ENCODE results near the gene KIAA1191. TPM values are rescaled to one million over a fixed set of nuclear protein-coding genes. Genes with fewer than 3 reads are reported as not detected.

Gene KIAA1191
- total RNA-seq, 1 experiment from 2014 or later, result 128 TPM

GRCh38 chr5:176366232-176366894 is 4.8 kb upstream of the KIAA1191 start:
- TF ChIP-seq CTCF (conservative IDR thresholded peaks at IDR 0.05), result no peak
- Histone ChIP-seq H3K9me3 (ENCODE audit: control insufficient read depth, low read depth, low read length) (no peaks in the 10 kb centered on the region), H3K27me3 (ENCODE audit: insufficient read depth, low read length) (peaks cover 11% of the 10 kb centered on the region; the same call in 1 of the 2 replicates), H3T11ph (ENCODE audit: low read length) (no peak overlapping the region), H4K91ac (ENCODE audit: insufficient read length, low read depth, low read length) (no peak overlapping the region), H3K9ac (ENCODE audit: extremely low read depth, insufficient read length, low read length) (peak overlapping the region; percentile 56), H3K18ac (ENCODE audit: insufficient read length, low read depth, low read length) (no peak overlapping the region), H3K79me2 (ENCODE audit: insufficient read depth, low read length) (no peaks in the 10 kb centered on the region), H3K4me1 (ENCODE audit: insufficient read depth, low read length) (no peaks in the 10 kb centered on the region), H3K14ac (ENCODE audit: insufficient read depth, low read length) (peak overlapping the region; percentile 73), H4K5ac (ENCODE audit: insufficient read length, low read depth, low read length) (no peak overlapping the region), H3K79me1 (ENCODE audit: insufficient read depth, low read depth, low read length, poor library complexity, severe bottlenecking) (no peaks in the 10 kb centered on the region), H2BK12ac (ENCODE audit: insufficient read length, low read depth, low read length) (no peak overlapping the region), H2BK15ac (ENCODE audit: low read depth, low read length) (peak overlapping the region; percentile 69; the same call in 1 of the 2 replicates), H4K8ac (replicated peaks; ENCODE audit: insufficient read length, low read depth, low read length) (no peak overlapping the region), H3K27ac (ENCODE audit: insufficient read length, low read depth, low read length) (no peak overlapping the region), H3K23ac (ENCODE audit: insufficient read length, low read depth, low read length) (no peak overlapping the region), H4K20me1 (ENCODE audit: control insufficient read depth, insufficient read depth, insufficient read length) (no peaks in the 10 kb centered on the region), H2BK5ac (ENCODE audit: insufficient read length, low read length) (no peak overlapping the region), H3K4ac (ENCODE audit: low read depth, low read length) (no peak overlapping the region), H2BK120ac (ENCODE audit: low read depth, low read length, poor library complexity, severe bottlenecking) (no peak overlapping the region), H2AK5ac (ENCODE audit: insufficient read length, low read length) (no peak overlapping the region), H3K56ac (ENCODE audit: insufficient read length, low read depth, low read length) (no peak overlapping the region), H2AFZ (ENCODE audit: low read length) (no peak overlapping the region), H2BK20ac (ENCODE audit: low read depth, low read length, poor library complexity, severe bottlenecking) (no peak overlapping the region), H3K23me2 (ENCODE audit: insufficient read length, low read depth, low read length, poor library complexity, severe bottlenecking) (peaks cover 20% of the 10 kb centered on the region), H3K4me2 (ENCODE audit: insufficient read depth, insufficient read length, low read length) (peak overlapping the region; percentile 79)
- Mint-ChIP-seq H3K4me3 (peak overlapping the region; percentile 64 to 82), H3K27ac (no peak overlapping the region), H3K9me3 (no peaks in the 10 kb centered on the region), H3K27me3 (ENCODE audit: low read depth) (peaks cover 55% of the 10 kb centered on the region), H3K4me1 (peaks cover 10 to 12% of the 10 kb centered on the region in 2 experiments), H3K36me3 (ENCODE audit: insufficient read depth in 1 of 3, low read depth in 3 of 3) (peaks cover 9 to 23% (median 12%) of the 10 kb centered on the region in 3 experiments)
- no CpG with 5 or more reads among the region's 38 CpGs for WGBS (ENCODE audit: extremely low coverage, insufficient read length, low lambda C conversion rate)
- peak; percentile 59 for DNase-seq

All from H9 (cell line).